A549 (cell line): Measurements from ENCODE around the gene DCPS. TPM values are rescaled to one million over a fixed set of nuclear protein-coding genes. Genes with fewer than 3 reads are reported as not detected.

Experiments
- ATAC-seq, 2 experiments: fragments of 200-7000 bp in 1 of 2; fragments of >200 bp in 1 of 2; cut with Nextera tagmentation in 1 of 2; cut with Tn5 transposase in 1 of 2; 3 replicates each; pipeline versions ENCODE4 v1.8.0 to v1.9.1; 2018 to 2020; ENCODE audit warnings: mild to moderate bottlenecking in 1 of 2, moderate library complexity in 1 of 2
- CTCF ChIA-PET: fragments of 300-600 bp; sonication (Branson Sonifier 250); formaldehyde crosslinking; extraction: SDS; loops from one replicate; lab custom pipeline; 2021; ENCODE audit warnings: antibody characterized with exemption, inconsistent platforms; lab: Yijun Ruan, JAX
- POLR2A ChIA-PET: fragments of 350-600 bp; formaldehyde crosslinking; extraction: SDS; loops from one replicate; lab custom pipeline; 2021; ENCODE audit warnings: antibody characterized with exemption, inconsistent platforms; lab: Yijun Ruan, JAX
- DNase-seq, 2 experiments: peaks; one replicate each; pipeline versions ENCODE4 v3.0.0 to v3.0.0-alpha.2; 2011 to 2016; ENCODE audit warnings: low read depth in 1 of 2, low spot score in 1 of 2
- FAIRE-seq: peaks from 2 replicates; lab custom pipeline; 2011; peaks lifted over from hg19 to GRCh38; lab: Jason Lieb, UNC
- H3K27ac ChIP-seq, 2 experiments: fragments of >200 bp; sonication (Bioruptor Twin); formaldehyde crosslinking; 3 replicates each; pipeline ENCODE4 v1.5.1; 2016 to 2017
- H3K4me1 ChIP-seq: fragments of >200 bp; sonication (Bioruptor Twin); formaldehyde crosslinking; 3 replicates; pipeline ENCODE4 v1.6.1; 2016
- H3K4me2 ChIP-seq: fragments of >200 bp; sonication (Bioruptor Twin); formaldehyde crosslinking; 3 replicates; pipeline ENCODE4 v1.6.1; 2016
- H3K4me3 ChIP-seq: fragments of >200 bp; sonication (Bioruptor Twin); formaldehyde crosslinking; 3 replicates; pipeline ENCODE4 v1.5.1; 2016
- H3K9me3 ChIP-seq: fragments of >200 bp; sonication (Bioruptor Twin); formaldehyde crosslinking; 3 replicates; pipeline ENCODE4 v1.6.1; 2016
- CBX2 ChIP-seq: fragments of 200-600 bp; sonication (generic); IDR thresholded peaks from 2 replicates; pipeline ENCODE4 v1.6.1; 2016; ENCODE audit warnings: low read depth, mild to moderate bottlenecking, borderline replicate concordance
- CEBPB ChIP-seq, 2 experiments: fragments of >200 bp in 1 of 2; sonication (Bioruptor Twin) in 1 of 2; formaldehyde crosslinking in 1 of 2; IDR thresholded peaks; 2 replicates each; pipeline ENCODE4 v1.6.1; 2012 to 2016
- CHD2 ChIP-seq: fragments of 150-350 bp; IDR thresholded peaks from 2 replicates; pipeline ENCODE4 v1.6.1; 2014; ENCODE audit warnings: low read length; ENCODE audit not compliant: partially characterized antibody
- CHD4 ChIP-seq: fragments of 200-600 bp; sonication (generic); IDR thresholded peaks from 2 replicates; pipeline ENCODE4 v1.6.1; 2016; ENCODE audit warnings: antibody characterized with exemption, mild to moderate bottlenecking, borderline replicate concordance
- EHMT2 ChIP-seq: fragments of 200-600 bp; sonication (generic); IDR thresholded peaks from 2 replicates; pipeline ENCODE4 v1.6.1; 2016; ENCODE audit warnings: antibody characterized with exemption, low read depth, mild to moderate bottlenecking, moderate library complexity
- ELK1 ChIP-seq: fragments of 150-350 bp; IDR thresholded peaks from 2 replicates; pipeline ENCODE4 v1.6.1; 2014; ENCODE audit warnings: low read depth, mild to moderate bottlenecking, low read length
- EP300 ChIP-seq, 2 experiments: fragments of >200 bp; sonication (Bioruptor Twin); formaldehyde crosslinking; IDR thresholded peaks; 2 replicates in 1 of 2; 3 replicates in 1 of 2; pipeline ENCODE4 v1.6.1; 2016 to 2017
- ESRRA ChIP-seq: fragments of 150-350 bp; IDR thresholded peaks from 2 replicates; pipeline ENCODE4 v1.6.1; 2014; ENCODE audit warnings: mild to moderate bottlenecking, low read length, borderline replicate concordance
- FOSB ChIP-seq: fragments of 250-450 bp; sonication (Bioruptor Pico); IDR thresholded peaks from 2 replicates; pipeline ENCODE4 v1.5.0; 2020; ENCODE audit warnings: mild to moderate bottlenecking, moderate library complexity
- FOXS1 ChIP-seq: fragments of 250-450 bp; sonication (Bioruptor Pico); IDR thresholded peaks from 2 replicates; pipeline ENCODE4 v1.5.0; 2020; ENCODE audit warnings: mild to moderate bottlenecking, moderate library complexity
- GATA3 ChIP-seq: IDR thresholded peaks from 2 replicates; pipeline ENCODE4 v1.6.1; 2012; ENCODE audit warnings: borderline replicate concordance
- HEYL ChIP-seq: fragments of 250-450 bp; sonication (Bioruptor Pico); IDR thresholded peaks from 2 replicates; pipeline ENCODE4 v1.8.0; 2021; ENCODE audit warnings: mild to moderate bottlenecking, moderate library complexity
- HOXA7 ChIP-seq: fragments of 250-450 bp; sonication (Bioruptor Pico); IDR thresholded peaks from 2 replicates; pipeline ENCODE4 v1.5.0; 2020; ENCODE audit warnings: mild to moderate bottlenecking, moderate library complexity
- JUN ChIP-seq, 2 experiments: fragments of >200 bp; sonication (Bioruptor Twin); formaldehyde crosslinking; IDR thresholded peaks; 2 replicates in 1 of 2; 3 replicates in 1 of 2; pipeline ENCODE4 v1.6.1; 2016 to 2017
- JUNB ChIP-seq: fragments of >200 bp; sonication (Bioruptor Twin); formaldehyde crosslinking; IDR thresholded peaks from 2 replicates; pipeline ENCODE4 v1.6.1; 2016
- KDM1A ChIP-seq: fragments of 200-600 bp; sonication (generic); IDR thresholded peaks from 2 replicates; pipeline ENCODE4 v1.6.1; 2016; ENCODE audit warnings: low read depth, mild to moderate bottlenecking
- KDM5A ChIP-seq: fragments of 200-600 bp; sonication (generic); IDR thresholded peaks from 2 replicates; pipeline ENCODE4 v1.6.1; 2016; ENCODE audit warnings: antibody characterized with exemption, mild to moderate bottlenecking
- MAZ ChIP-seq: fragments of 150-350 bp; IDR thresholded peaks from 2 replicates; pipeline ENCODE4 v1.6.1; 2014; ENCODE audit warnings: antibody characterized with exemption, low read depth, low read length, borderline replicate concordance
- PBX3 ChIP-seq: IDR thresholded peaks from 2 replicates; pipeline ENCODE4 v1.6.1; 2012
- RCOR1 ChIP-seq: fragments of 150-350 bp; IDR thresholded peaks from 2 replicates; pipeline ENCODE4 v1.6.1; 2014; ENCODE audit warnings: antibody characterized with exemption, low read length, low read depth
- REST ChIP-seq: fragments of 200-600 bp; sonication (generic); IDR thresholded peaks from 2 replicates; pipeline ENCODE4 v1.6.1; 2016; ENCODE audit warnings: antibody characterized with exemption, mild to moderate bottlenecking, moderate library complexity
- SMC3 ChIP-seq: fragments of >200 bp; sonication (Bioruptor Twin); formaldehyde crosslinking; IDR thresholded peaks from 3 replicates; pipeline ENCODE4 v1.6.1; 2018; ENCODE audit warnings: inconsistent platforms
- ZC3H11A ChIP-seq: fragments of 450-650 bp; IDR thresholded peaks from 2 replicates; pipeline ENCODE4 v1.6.1; 2014; ENCODE audit warnings: antibody characterized with exemption, mild to moderate bottlenecking
- ZSCAN20 ChIP-seq: fragments of 250-450 bp; sonication (Bioruptor Pico); IDR thresholded peaks from 2 replicates; pipeline ENCODE4 v1.8.0; 2022; ENCODE audit warnings: mild to moderate bottlenecking, moderate library complexity
- WGBS: methylation state at CpG from one replicate; pipeline ENCODE4 v1.1.6; 2017; ENCODE audit errors: missing lambda C conversion rate; 5-methylcytosine and 5-hydroxymethylcytosine counted together
- polyA plus RNA-seq, 4 experiments: library from polyadenylated mRNA; depleted of rRNA in 3 of 4; stranded (reverse); fragments of >200 nt; fragmentation: RNase III in 1 of 4; extraction: RNeasy Plus Mini Kit Qiagen cat#74134 plus additional on column Dnase treatment in 1 of 4; gene quantifications; 2 replicates in 3 of 4; 3 replicates in 1 of 4; pipeline ENCODE4 v1.2.3, GENCODE V29; 2011 to 2017

Gene DCPS
- polyA plus RNA-seq, 2 of the 4 experiments (the other 2 are of a cell fraction), result 17.8 to 23.0 TPM

GRCh38 chr11:126335463-126335760, 31.6 kb downstream of the DCPS start:
- FAIRE-seq, result no peak
- TF ChIP-seq EHMT2 (no peak), CHD4 (no peak), HOXA7 (CRISPR knock-in tag) (no peak), CHD2 (no peak), ZSCAN20 (CRISPR knock-in tag) (no peak), EP300 (IDR thresholded peaks at IDR 0.05) (no peak), KDM1A (no peak), GATA3 (no peak), REST (no peak), HEYL (CRISPR knock-in tag) (no peak), FOSB (no peak), ESRRA (no peak), SMC3 (no peak), JUN (IDR thresholded peaks at IDR 0.05) (no peak)
- CTCF ChIA-PET, result no interaction called here
- Histone ChIP-seq H3K4me2 (no peak overlapping the region), H3K4me1 (peaks cover 27% of the 10 kb centered on the region), H3K4me3 (no peak overlapping the region), H3K9me3 (no peaks in the 10 kb centered on the region), H3K27ac (no peak overlapping the region)
- POLR2A ChIA-PET, result no interaction called here
- no peak for ATAC-seq
- WGBS, result 100% methylated on average over 2 of the region's 5 CpGs
- no peak for DNase-seq

- ATAC-seq, result no peak
- DNase-seq, result no peak
- CTCF ChIA-PET, result no interaction called here
- H3K27ac ChIP-seq, result no peak overlapping the region
- H3K4me2 ChIP-seq, result no peak overlapping the region
- no peak for TF ChIP-seq GATA3
- TF ChIP-seq RCOR1, result no peak
- no peak for TF ChIP-seq SMC3
- no peak for TF ChIP-seq JUN (IDR thresholded peaks at IDR 0.05)
- TF ChIP-seq ELK1, result no peak
- no peak for TF ChIP-seq CHD4
- TF ChIP-seq HOXA7 (CRISPR knock-in tag), result no peak
- TF ChIP-seq CHD2, result no peak
- TF ChIP-seq MAZ, result no peak
- TF ChIP-seq CEBPB (IDR thresholded peaks at IDR 0.05), result no peak
- TF ChIP-seq KDM5A, result no peak
- no peak for TF ChIP-seq ZC3H11A
- TF ChIP-seq JUNB, result no peak
- no peak for TF ChIP-seq ESRRA
- no peak for TF ChIP-seq PBX3
- no peak for TF ChIP-seq CBX2
- TF ChIP-seq FOXS1 (CRISPR knock-in tag), result no peak
- TF ChIP-seq, all 56 proteins: peak for 0
- POLR2A ChIA-PET, result no interaction called here
- WGBS, result 91% methylated on average over 8 of the region's 8 CpGs
- H3K4me3 ChIP-seq, result no peak overlapping the region
- H3K4me1 ChIP-seq, result peaks cover 34% of the 10 kb centered on the region
- H3K9me3 ChIP-seq, result no peaks in the 10 kb centered on the region
- no peak for FAIRE-seq
Measured at GRCh38 chr11:126336138-126336541, 32.3 kb downstream of the DCPS start.
